SK-N-SH (cell line): ENCODE results near the gene DOC2A. TPM values are rescaled to one million over a fixed set of nuclear protein-coding genes. Genes with fewer than 3 reads are reported as not detected.

Experiments
- CTCF ChIA-PET: fragments of 300-600, 350-600 bp; formaldehyde crosslinking; extraction: SDS; loops from one replicate; lab custom pipeline; 2021; lab: Yijun Ruan, JAX
- POLR2A ChIA-PET: fragments of 350-600 bp; sonication (Branson Sonifier 250); formaldehyde crosslinking; extraction: SDS; loops from one replicate; lab custom pipeline; 2020; ENCODE audit warnings: antibody characterized with exemption, inconsistent platforms; lab: Yijun Ruan, JAX
- DNase-seq: peaks from one replicate; pipeline ENCODE4 v3.0.0; 2012
- H2AFZ ChIP-seq: fragments of 200-600 bp; sonication (generic); 2 replicates; pipeline ENCODE4 v1.8.1; 2016; ENCODE audit warnings: antibody characterized with exemption, mild to moderate bottlenecking, low read depth
- H3F3A ChIP-seq: fragments of 200-600 bp; sonication (generic); replicated peaks from 2 replicates; pipeline ENCODE3; 2016; ENCODE audit warnings: antibody characterized with exemption, mild to moderate bottlenecking; ENCODE audit not compliant: insufficient read depth
- H3K27ac ChIP-seq, 2 experiments: fragments of 200-500 bp in 1 of 2; fragments of 200-600 bp in 1 of 2; sonication (Bioruptor generic) in 1 of 2; sonication (generic), shearing (Covaris generic) in 1 of 2; 2 replicates each; pipeline versions ENCODE4 v1.5.1 to v1.6.1; 2014 to 2016; ENCODE audit warnings: low read depth in 2 of 2, inconsistent platforms in 1 of 2, low read length in 1 of 2, mild to moderate bottlenecking in 1 of 2, mixed read lengths in 1 of 2
- H3K27me3 ChIP-seq: fragments of 200-600 bp; sonication (generic), shearing (Covaris generic); 2 replicates; pipeline ENCODE4 v1.6.1; 2016; ENCODE audit warnings: mixed run types; ENCODE audit not compliant: insufficient read depth
- H3K36me3 ChIP-seq, 2 experiments: fragments of 200-500 bp in 1 of 2; fragments of 200-600 bp in 1 of 2; sonication (Bioruptor generic) in 1 of 2; sonication (generic) in 1 of 2; replicated peaks in 1 of 2; 2 replicates each; pipeline versions ENCODE3 to v1.5.1; 2014 to 2016; ENCODE audit warnings: low read length in 1 of 2, mild to moderate bottlenecking in 1 of 2; ENCODE audit not compliant: insufficient read depth in 2 of 2, control insufficient read depth in 1 of 2
- H3K4me1 ChIP-seq, 2 experiments: fragments of 200-500 bp in 1 of 2; fragments of 200-600 bp in 1 of 2; sonication (Bioruptor generic) in 1 of 2; sonication (generic), shearing (Covaris generic) in 1 of 2; 2 replicates each; pipeline versions ENCODE4 v1.5.1 to v1.6.1; 2014 to 2016; ENCODE audit warnings: low read depth in 1 of 2, low read length in 1 of 2, mixed run types in 1 of 2; ENCODE audit not compliant: insufficient read depth in 2 of 2, control insufficient read depth in 1 of 2
- H3K4me2 ChIP-seq: fragments of 200-600 bp; sonication (generic), shearing (Covaris generic); 2 replicates; pipeline ENCODE4 v1.6.1; 2017; ENCODE audit warnings: mixed run types
- H3K4me3 ChIP-seq, 2 experiments: fragments of 200-500 bp in 1 of 2; fragments of 200-600 bp in 1 of 2; sonication (Bioruptor generic) in 1 of 2; sonication (generic), shearing (Covaris generic) in 1 of 2; 2 replicates each; pipeline versions ENCODE4 v1.5.1 to v1.8.1; 2014 to 2016; ENCODE audit warnings: low read depth in 2 of 2, inconsistent platforms in 1 of 2, low read length in 1 of 2, mild to moderate bottlenecking in 1 of 2, mixed read lengths in 1 of 2, moderate library complexity in 1 of 2
- H3K79me2 ChIP-seq: fragments of 200-600 bp; sonication (generic); 2 replicates; pipeline ENCODE4 v1.8.1; 2017; ENCODE audit warnings: mild to moderate bottlenecking; ENCODE audit not compliant: insufficient read depth
- H3K9ac ChIP-seq: fragments of 200-600 bp; sonication (generic); 2 replicates; pipeline ENCODE4 v1.6.1; 2017; ENCODE audit warnings: mixed run types
- H3K9me2 ChIP-seq: fragments of 200-600 bp; sonication (generic); 2 replicates; pipeline ENCODE4 v1.6.1; 2017; ENCODE audit warnings: mixed run types
- H3K9me3 ChIP-seq: fragments of 200-600 bp; sonication (generic); 2 replicates; pipeline ENCODE4 v1.6.1; 2017; ENCODE audit warnings: mixed run types, mild to moderate bottlenecking, moderate library complexity
- H4K20me1 ChIP-seq: fragments of 200-600 bp; sonication (generic); 2 replicates; pipeline ENCODE4 v1.6.1; 2017; ENCODE audit warnings: mild to moderate bottlenecking, mixed run types; ENCODE audit not compliant: insufficient read depth
- ELF1 ChIP-seq: IDR thresholded peaks from 2 replicates; pipeline ENCODE4 v1.4.0; 2012
- EZH2phosphoT487 ChIP-seq: fragments of 200-600 bp; sonication (generic); IDR thresholded peaks from 2 replicates; pipeline ENCODE4 v1.6.1; 2017; ENCODE audit warnings: low read depth, mixed run types, mild to moderate bottlenecking, antibody characterized with exemption, moderate library complexity, borderline replicate concordance
- FOSL2 ChIP-seq: IDR thresholded peaks from 2 replicates; pipeline ENCODE4 v1.4.0; 2012; ENCODE audit warnings: low read depth, mild to moderate bottlenecking, moderate library complexity, borderline replicate concordance
- FOXJ3 ChIP-seq: sonication (generic); formaldehyde crosslinking; IDR thresholded peaks from 2 replicates; pipeline ENCODE4 v1.5.1; 2020; ENCODE audit warnings: mild to moderate bottlenecking, missing genetic modification reagents
- FOXM1 ChIP-seq: IDR thresholded peaks from 2 replicates; pipeline ENCODE4 v1.4.0; 2012; ENCODE audit warnings: low read depth, mild to moderate bottlenecking
- GATA2 ChIP-seq: sonication (generic); formaldehyde crosslinking; IDR thresholded peaks from 2 replicates; pipeline ENCODE4 v1.5.0; 2020; ENCODE audit warnings: mild to moderate bottlenecking, missing genetic modification reagents
- IRF3 ChIP-seq: fragments of 150-350 bp; IDR thresholded peaks from 2 replicates; pipeline ENCODE4 v1.6.1; 2016; ENCODE audit warnings: mild to moderate bottlenecking, low read depth, low read length
- NFIC ChIP-seq: IDR thresholded peaks from 2 replicates; pipeline ENCODE4 v1.4.0; 2012; ENCODE audit warnings: borderline replicate concordance
- NRF1 ChIP-seq: IDR thresholded peaks from 2 replicates; pipeline ENCODE4 v1.6.1; 2012; ENCODE audit warnings: low read depth, mild to moderate bottlenecking, low read length
- PBX3 ChIP-seq: IDR thresholded peaks from 2 replicates; pipeline ENCODE4; 2012
- RAD21 ChIP-seq: IDR thresholded peaks from 2 replicates; pipeline ENCODE4 v1.6.1; 2012; ENCODE audit warnings: mild to moderate bottlenecking, low read length
- RFX5 ChIP-seq: IDR thresholded peaks from 2 replicates; pipeline ENCODE4 v1.6.1; 2012; ENCODE audit warnings: mild to moderate bottlenecking, improper control_type of control experiment, low read length
- RXRA ChIP-seq: IDR thresholded peaks from 2 replicates; pipeline ENCODE4 v1.4.0; 2012; ENCODE audit warnings: low read depth, mild to moderate bottlenecking, borderline replicate concordance
- SMC3 ChIP-seq: IDR thresholded peaks from 2 replicates; pipeline ENCODE4 v1.6.1; 2012; ENCODE audit warnings: low read depth, low read length, improper control_type of control experiment
- TEAD4 ChIP-seq: IDR thresholded peaks from 2 replicates; pipeline ENCODE4 v1.4.0; 2012; ENCODE audit warnings: mild to moderate bottlenecking, borderline replicate concordance; ENCODE audit not compliant: insufficient read depth
- USF1 ChIP-seq: IDR thresholded peaks from 2 replicates; pipeline ENCODE4 v1.4.0; 2012; ENCODE audit warnings: low read depth, borderline replicate concordance
- USF2 ChIP-seq: fragments of 150-350 bp; IDR thresholded peaks from 2 replicates; pipeline ENCODE4 v1.6.1; 2017; ENCODE audit warnings: antibody characterized with exemption, low read length, low read depth, borderline replicate concordance
- WGBS: methylation state at CpG from one replicate; pipeline ENCODE4 v1.1.6; 2017; ENCODE audit warnings: low lambda C conversion rate; 5-methylcytosine and 5-hydroxymethylcytosine counted together
- polyA plus RNA-seq, 3 experiments: library from polyadenylated mRNA; depleted of rRNA; stranded (reverse); fragments of >200 nt; gene quantifications; 2 replicates each; pipeline ENCODE4 v1.2.3, GENCODE V29; 2012

DOC2A gene
- polyA plus RNA-seq, 1 of the 3 experiments (the other 2 are of a cell fraction): 10.4 TPM

- WGBS: 62% methylated on average over 14 of the region's 20 CpGs
- TF ChIP-seq FOXJ3: no peak
- no peak for TF ChIP-seq SMC3
- TF ChIP-seq TEAD4: no peak
- TF ChIP-seq RAD21: no peak
- TF ChIP-seq RFX5: no peak
- TF ChIP-seq RXRA: no peak
- no peak for TF ChIP-seq NFIC
- TF ChIP-seq ELF1: no peak
- TF ChIP-seq GATA2: no peak
- no peak for TF ChIP-seq FOSL2
- TF ChIP-seq PBX3: no peak
- TF ChIP-seq IRF3: no peak
- TF ChIP-seq NRF1: no peak
- TF ChIP-seq EZH2phosphoT487: no peak
- no peak for TF ChIP-seq FOXM1
- no peak for TF ChIP-seq USF1
- TF ChIP-seq USF2: no peak
- TF ChIP-seq, all 33 proteins: peak for 0
- no peak for DNase-seq
- H4K20me1 ChIP-seq: no peaks in the 10 kb centered on the region
- peaks cover 0 to 21% of the 10 kb centered on the region in 2 experiments; a peak in 1 of 4 replicates for H3K4me1 ChIP-seq
- peaks cover 6% of the 10 kb centered on the region for H3F3A ChIP-seq
- no peak overlapping the region for H3K9ac ChIP-seq
- no peaks in the 10 kb centered on the region for H3K79me2 ChIP-seq
- no peaks in the 10 kb centered on the region for H3K9me2 ChIP-seq
- POLR2A ChIA-PET: no interaction called here
- H3K36me3 ChIP-seq: no peaks in the 10 kb centered on the region
- no peak overlapping the region for H2AFZ ChIP-seq
- no peak overlapping the region for H3K27ac ChIP-seq
- CTCF ChIA-PET: interaction anchor here (0.9 kb wide), 1 partner anchor 17 kb away, joined by 3 read pairs; no protein-coding TSS in a partner anchor
- H3K4me3 ChIP-seq: no peak overlapping the region
- H3K4me2 ChIP-seq: no peak overlapping the region
- no peaks in the 10 kb centered on the region for H3K9me3 ChIP-seq
- no peaks in the 10 kb centered on the region for H3K27me3 ChIP-seq
These were observed 14.3 kb upstream of the DOC2A start for GRCh38 chr16:30025156-30025555.
